Endometrial microvascular endothelial cells (primary cell): Measurements from ENCODE around the gene CST7. TPM values are rescaled to one million over a fixed set of nuclear protein-coding genes. Genes with fewer than 3 reads are reported as not detected.
"Not testable (repeated sequence)": the region's sequence is repeated elsewhere in the genome, so short reads cannot be mapped to it uniquely, and the experiment has no call there.

Experiments
- in situ Hi-C: cut with HindIII; loops from 2 replicates; pipeline ENCODE4 v1.10.0; 2017; ENCODE audit warnings: low sequenced_read_pairs, low pct_unique_long_range_greater_than_20kb; ENCODE audit errors: inconsistent ontology term
- total RNA-seq: library from RNA; depleted of rRNA; stranded (reverse); fragments of >200 nt; gene quantifications from one replicate; pipeline ENCODE4 v1.2.3, GENCODE V29; 2015; ENCODE audit errors: inconsistent ontology term

CST7 gene
- total RNA-seq, 1 donor from 2014 or later: not detected

- in situ Hi-C loops: not testable (repeated sequence)
Measured at GRCh38 chr20:24920706-24921105, 28.4 kb upstream of the CST7 start.

- in situ Hi-C loops: not testable (repeated sequence)
Measured at GRCh38 chr20:24929259-24929658, 19.8 kb upstream of the CST7 start.

GRCh38 chr20:24929867-24930723, 19.0 kb upstream of the CST7 start:
- in situ Hi-C loops: not testable (repeated sequence)

- in situ Hi-C loops: not testable (repeated sequence)
Measured at GRCh38 chr20:24930724-24931688, 18.1 kb upstream of the CST7 start.

- in situ Hi-C loops: not testable (repeated sequence)
Measured at GRCh38 chr20:24931893-24932292, 17.2 kb upstream of the CST7 start.

- in situ Hi-C loops: no loop called here
Measured at GRCh38 chr20:24933266-24933908, 15.7 kb upstream of the CST7 start.

- in situ Hi-C loops: no loop called here
Measured at GRCh38 chr20:24934101-24934661, 14.9 kb upstream of the CST7 start.

GRCh38 chr20:24934716-24935115, 14.4 kb upstream of the CST7 start:
- in situ Hi-C loops: no loop called here

- in situ Hi-C loops: no loop called here
Measured at GRCh38 chr20:24935140-24935539, 13.9 kb upstream of the CST7 start.

- in situ Hi-C loops: no loop called here
Measured at GRCh38 chr20:24935766-24936525, 13.1 kb upstream of the CST7 start.

- in situ Hi-C loops: no loop called here
Measured at GRCh38 chr20:24936526-24937407, 12.3 kb upstream of the CST7 start.

- in situ Hi-C loops: no loop called here
Measured at GRCh38 chr20:24937579-24937978, 11.5 kb upstream of the CST7 start.

GRCh38 chr20:24938498-24938897, 10.6 kb upstream of the CST7 start:
- in situ Hi-C loops: no loop called here

- in situ Hi-C loops: no loop called here
Measured at GRCh38 chr20:24939036-24939435, 10.0 kb upstream of the CST7 start.

- in situ Hi-C loops: no loop called here
Measured at GRCh38 chr20:24942679-24943078, 6.4 kb upstream of the CST7 start.

- in situ Hi-C loops: no loop called here
Measured at GRCh38 chr20:24943196-24943595, 5.9 kb upstream of the CST7 start.

GRCh38 chr20:24943731-24944130, 5.3 kb upstream of the CST7 start:
- in situ Hi-C loops: no loop called here
